ENCODE data around the gene GRID1.

Gene GRID1

DNA sequence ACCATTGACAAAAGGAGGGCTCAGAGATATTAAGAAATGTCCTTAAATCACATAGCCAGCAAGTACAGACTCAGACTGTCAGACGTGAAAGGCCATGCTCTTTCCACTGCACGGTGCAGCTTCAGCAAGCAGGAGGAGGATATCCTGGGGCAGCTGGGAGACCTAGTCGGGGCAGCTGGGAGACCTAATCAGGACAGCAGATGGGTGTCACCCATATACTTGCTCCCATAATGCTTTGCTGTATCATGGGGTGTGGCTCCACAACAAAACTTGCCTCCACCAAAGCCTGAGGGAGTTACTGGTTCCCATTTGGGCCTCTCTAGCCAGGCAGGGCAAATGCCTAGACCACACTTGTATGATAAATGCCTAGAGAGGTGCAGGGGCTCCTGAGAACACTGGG lies 55.4 kb downstream of the GRID1 start:
- no peak for DNase-seq

DNA sequence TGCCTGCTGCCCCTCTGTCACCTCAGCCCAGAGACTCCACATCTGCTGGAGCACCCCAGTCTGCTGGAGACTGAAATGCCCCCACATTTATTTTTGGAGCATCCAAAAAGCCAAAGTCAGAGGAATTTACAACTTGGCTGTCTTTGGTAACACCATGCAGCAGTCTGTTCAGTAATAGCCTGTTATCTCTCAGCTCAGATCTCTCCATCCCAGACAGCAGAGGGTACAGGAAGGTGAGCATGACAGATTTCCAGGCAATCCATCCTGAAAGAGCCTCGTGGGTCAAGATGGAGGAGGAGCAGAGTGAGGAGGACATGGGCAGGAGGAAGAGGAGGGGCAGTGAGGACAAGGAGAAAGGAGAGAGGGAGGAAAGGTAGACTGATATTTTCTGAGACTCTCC lies 55.9 kb downstream of the GRID1 start:
- no peak for DNase-seq

- DNase-seq: no peak
These were observed 56.3 kb downstream of the GRID1 start for GRCh38 chr10:86310291-86310690.

DNA sequence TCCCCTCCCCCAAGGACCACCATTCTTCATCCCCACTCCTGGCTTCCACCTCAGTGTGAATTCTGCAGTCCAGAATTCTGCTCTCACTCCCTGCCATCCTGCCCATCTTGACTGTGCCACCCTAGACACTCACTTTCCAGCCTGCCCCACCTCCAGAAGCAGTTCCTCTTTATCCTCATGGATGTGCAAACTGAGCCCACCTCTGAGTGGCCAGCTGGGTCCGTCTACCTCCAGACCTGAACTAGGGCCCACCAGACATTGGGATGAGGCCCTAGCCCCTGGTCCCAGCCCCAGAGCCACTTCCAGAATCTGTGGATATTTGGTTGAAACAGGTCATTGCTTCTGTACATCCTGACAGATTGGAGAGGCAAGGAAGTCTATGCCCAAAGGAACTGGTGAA lies 58.5 kb downstream of the GRID1 start:
- no peak for DNase-seq

DNA sequence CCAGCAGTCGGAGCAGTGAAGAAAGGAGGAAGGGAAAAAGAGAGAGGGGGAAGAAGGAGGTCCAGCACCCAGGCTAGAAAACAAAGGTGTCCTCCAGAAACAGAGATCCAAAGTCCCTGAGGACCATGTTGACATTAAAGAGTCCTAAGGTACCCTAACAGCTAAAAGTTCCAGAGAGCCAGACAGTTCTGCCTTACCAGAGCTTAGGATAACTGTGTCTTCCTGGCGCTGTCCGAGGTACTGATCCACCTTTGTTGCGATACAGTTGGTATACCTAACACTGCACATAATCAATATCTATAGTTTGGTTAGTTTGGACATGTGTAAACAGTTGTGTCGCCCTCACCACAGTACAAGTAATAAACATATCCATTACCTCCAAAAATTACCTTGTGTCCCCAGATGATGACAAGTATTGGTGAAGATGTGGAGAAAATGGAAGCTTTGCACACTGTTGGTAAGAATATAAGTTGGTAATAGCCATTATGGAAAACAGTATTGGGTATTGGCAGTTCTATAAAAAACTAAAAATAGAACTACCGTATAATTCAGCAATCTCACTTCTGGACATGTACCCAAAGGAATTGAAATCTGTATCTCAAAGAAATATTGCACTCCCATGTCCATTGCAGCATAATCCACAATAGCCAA lies 59.8 kb downstream of the GRID1 start:
- no peak for DNase-seq

GRCh38 chr10:86305521-86305920 lies 61.1 kb downstream of the GRID1 start:
- no peak for DNase-seq

DNA sequence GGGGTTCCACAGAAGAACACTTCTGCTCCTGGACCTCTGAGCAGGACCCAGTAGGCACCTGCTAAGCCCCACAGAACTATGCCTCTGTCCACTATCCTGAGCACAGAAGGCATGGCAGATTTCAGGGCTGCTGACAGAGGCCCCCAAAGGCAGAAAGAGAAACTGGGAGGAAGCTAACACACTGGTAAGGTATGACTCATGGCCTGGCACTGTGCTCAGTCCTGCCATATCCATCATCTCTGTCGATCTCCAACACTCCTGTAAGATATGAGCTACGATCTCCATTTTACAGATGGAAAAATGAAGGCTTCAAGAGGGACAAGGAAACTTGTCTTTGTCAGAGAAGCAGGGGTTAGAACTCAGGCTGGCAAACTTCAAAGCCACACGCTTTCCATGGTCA lies 62.2 kb downstream of the GRID1 start:
- DNase-seq: no peak

- DNase-seq: no peak
These were observed 63.0 kb downstream of the GRID1 start for GRCh38 chr10:86303626-86304025.

DNA sequence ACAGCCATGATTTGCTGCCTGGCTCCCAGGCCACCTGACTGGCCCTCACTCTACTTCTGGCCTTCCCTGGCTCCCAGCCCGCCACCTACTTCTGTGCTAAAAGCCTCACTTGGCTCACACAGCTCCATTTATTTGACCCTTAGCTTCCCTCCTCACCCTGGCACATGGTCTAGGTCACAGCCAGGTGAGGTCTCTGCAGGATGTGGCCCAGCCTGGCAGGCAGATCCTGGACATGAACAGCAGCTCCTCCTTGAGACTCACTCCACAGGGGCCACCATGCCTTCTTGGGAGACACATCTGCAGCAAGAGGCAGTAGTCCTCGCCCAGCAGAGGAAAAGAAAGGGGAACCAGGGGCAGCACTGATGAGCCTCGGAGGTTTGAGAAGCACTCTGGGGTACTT lies 64.6 kb downstream of the GRID1 start:
- no peak for DNase-seq

DNA sequence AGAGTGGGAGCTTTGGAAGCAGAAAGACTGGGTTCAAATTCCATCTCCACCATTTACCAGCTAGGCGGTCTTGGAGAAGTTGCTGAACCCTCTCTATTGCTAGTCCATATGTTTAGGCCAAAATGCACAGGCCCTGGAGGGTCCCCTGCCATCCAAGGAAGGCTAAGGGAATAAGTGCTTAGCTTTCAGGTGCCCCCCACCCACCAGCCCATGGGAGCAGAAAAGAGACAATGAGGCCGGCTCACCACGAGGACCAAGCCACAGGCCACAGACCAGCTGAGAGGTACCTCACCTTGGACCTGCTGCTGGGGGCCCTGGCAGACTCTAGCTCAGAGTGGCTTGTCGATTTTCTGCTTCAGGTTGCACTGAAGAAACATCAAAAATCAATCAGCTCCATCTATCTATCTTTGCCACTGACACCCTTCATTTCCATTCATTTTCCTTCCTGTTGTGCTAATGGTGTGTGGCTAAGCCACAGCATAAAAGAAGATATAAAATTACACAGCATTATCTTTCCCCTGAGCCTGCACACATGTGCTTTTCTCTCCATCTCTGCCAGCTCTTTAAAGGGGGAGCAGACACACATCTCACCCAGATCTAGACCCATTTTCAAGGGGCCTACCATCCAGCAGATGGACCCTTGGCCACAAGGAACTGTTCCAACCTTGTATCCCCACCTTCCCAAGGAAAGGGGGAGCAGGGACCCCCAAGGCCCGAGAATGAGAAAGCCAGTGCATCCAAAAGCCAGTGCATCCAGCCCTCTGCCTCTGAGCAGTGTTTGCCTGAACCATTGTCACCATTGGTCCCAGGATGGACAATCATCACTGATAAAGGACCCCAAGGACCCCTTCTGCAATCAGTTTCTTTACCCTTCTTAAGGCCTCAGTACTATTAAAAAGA lies 65.4 kb downstream of the GRID1 start:
- no peak for DNase-seq

DNA sequence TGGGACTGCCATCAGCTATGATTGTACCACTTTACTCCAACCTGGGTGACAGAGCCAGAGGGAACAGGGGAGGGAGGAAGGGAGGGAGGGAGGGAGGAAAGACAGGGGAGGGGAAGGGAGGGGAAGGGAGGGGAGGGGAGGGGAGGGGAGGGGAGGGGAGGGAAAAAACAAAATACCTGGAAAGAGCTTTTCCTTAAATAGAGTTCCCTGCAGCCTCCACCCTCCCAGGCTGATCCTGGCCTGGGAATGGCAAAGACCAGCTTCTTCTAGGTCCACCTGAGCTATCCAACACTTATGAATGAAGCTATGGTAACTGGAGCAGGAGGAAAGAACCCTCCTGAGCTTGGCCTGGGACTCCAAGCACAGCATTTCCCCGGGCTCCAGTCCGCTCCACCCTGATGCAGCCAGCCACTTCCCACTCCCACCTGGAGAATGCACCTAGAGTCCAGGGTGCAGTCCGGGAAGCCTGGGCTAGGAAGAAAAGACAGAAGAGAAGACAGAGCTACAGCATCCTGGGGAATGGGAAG lies 66.1 kb downstream of the GRID1 start:
- DNase-seq: no peak

- no peak for DNase-seq
These were observed 67.0 kb downstream of the GRID1 start for GRCh38 chr10:86299562-86299961.

DNA sequence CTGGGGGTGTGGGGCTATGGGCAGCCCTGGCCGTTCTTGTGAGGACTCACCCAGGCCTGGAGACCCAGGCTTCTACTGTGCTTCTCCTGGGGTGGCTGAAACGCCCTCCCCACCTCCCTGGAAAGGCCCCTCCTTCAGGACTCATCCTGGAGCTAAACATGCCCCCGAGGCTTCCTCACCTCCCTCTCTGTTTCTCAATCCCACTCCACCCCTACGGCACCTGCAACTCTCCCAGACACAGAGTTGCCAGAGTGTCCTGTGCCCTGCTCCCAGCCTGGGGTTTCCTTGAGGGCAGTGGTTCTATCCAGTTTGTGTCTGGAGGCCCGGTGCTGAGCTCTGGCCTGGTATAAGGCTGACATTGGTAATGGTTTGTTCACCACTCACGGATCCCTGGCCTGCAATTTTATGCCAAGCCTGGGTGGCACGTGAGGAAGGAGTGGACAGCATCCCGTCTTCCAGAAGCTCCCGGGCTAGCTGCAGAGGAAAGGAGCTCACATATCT lies 68.0 kb downstream of the GRID1 start:
- DNase-seq: no peak

GRCh38 chr10:86295791-86296190 lies 70.8 kb downstream of the GRID1 start:
- no peak for DNase-seq

- no peak for DNase-seq
These were observed 71.2 kb downstream of the GRID1 start for GRCh38 chr10:86295351-86295750.

DNA sequence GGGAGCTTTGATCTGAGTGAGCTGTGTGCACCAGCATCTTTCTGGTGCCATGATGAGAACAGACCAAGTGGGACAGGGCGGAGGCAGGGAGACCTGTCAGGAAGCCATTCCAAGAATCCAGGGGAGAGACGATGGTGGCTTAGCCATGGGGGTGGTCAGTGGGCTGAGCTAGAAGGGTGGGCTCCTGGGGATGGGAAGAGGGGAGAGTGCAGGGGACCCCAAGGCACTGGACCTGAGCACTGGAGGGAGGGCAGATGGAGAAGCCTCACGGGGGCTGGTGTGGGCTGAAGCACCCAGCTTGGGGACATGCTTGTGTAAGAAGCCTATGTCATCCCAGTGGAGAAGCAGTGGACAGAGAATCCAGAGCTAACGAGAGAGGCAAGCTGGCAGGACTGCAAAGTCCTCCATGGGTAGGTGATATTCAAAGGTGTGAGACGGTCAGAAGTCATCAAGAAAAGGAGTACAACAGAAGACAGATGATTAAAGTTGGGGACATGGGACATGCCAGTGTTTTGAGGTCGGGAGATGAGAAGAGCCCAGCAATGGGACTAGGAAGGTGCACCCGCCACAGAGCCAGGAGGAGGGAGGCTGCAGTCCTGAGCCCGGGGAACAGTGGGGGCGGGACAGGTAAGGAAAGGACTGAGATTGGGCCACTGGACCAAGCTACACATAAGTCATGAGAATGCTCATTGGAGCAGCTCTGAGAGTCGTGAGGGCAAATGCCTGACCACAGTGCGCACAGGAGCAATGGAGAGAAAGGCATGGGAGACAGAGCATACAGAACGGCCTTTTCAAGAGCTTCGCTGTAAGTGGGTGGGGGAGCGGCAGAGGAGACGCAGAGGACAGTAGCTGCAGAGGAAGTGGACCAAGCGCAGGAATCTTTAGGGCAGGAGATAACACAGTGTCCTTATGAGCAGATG lies 72.0 kb downstream of the GRID1 start:
- no peak for DNase-seq

- no peak for DNase-seq
These were observed 73.2 kb downstream of the GRID1 start for GRCh38 chr10:86293396-86293791.

DNA sequence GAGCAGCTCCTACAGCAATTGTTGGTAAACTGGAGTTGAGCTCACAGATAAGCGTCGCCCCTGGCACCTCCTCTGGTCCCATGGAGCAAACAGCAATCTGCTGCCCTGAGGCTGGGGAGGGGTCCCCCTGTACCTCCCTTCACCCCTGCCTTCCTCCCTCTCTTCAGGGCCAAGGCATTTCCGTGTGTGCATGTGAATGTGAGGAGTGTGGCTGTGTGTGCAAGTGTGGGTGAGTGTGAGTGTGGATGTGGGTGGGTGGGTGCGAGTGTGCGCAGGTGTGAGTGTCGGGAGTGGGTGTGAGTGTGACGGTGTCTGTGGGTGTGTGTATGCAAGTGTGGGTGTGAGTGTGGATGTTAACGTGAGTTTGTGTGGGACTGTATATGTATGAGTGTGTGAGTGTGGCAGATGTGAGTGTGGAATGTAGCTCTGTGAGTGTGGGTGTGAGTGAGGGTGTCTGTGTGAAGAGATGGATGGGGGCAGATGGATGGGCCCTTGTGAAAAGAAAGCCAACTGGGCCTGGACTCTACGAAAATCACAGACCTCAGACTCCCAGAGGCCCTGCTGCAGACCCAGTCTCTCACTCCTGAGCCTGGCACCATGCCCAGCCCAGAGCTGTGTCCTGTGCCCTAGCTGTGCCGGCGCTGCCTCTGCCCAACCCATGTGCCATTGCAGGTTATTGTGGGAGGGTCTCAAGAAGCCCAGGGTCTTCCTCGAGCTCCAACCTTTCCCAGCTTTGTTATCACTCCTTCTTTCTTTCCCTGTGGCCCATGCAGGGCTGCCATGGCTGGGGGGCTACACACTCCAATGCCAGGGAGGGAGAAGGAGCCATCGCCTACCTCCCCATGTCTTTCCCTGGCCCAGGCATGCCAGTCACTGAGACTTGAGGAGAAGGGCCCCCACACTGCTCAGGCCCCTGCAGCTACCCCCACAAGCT lies 73.9 kb downstream of the GRID1 start:
- no peak for DNase-seq

GRCh38 chr10:86291616-86292340 lies 74.8 kb downstream of the GRID1 start:
- no peak for DNase-seq

- DNase-seq: no peak
These were observed 75.5 kb downstream of the GRID1 start for GRCh38 chr10:86290933-86291615.

DNA sequence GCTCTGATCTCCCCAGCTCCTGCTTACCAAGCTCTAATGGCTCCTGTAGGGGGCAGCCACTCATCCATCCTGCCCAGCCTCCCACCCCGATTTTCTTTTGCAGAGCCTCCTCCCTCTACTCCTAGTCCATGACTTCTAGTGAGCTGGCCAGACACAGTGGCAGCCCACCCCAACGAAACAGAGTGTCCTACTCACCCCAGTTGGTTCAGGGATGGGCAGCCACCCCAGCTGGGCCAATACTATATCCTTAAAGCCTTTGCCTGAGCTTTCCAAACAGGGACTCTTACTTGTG lies 77.1 kb downstream of the GRID1 start:
- DNase-seq: no peak
